Mesothelial cell of epicardium (in vitro differentiated cells): Measurements from ENCODE around the gene SOSTDC1. TPM values are rescaled to one million over a fixed set of nuclear protein-coding genes. Genes with fewer than 3 reads are reported as not detected.
A peak's percentile ranks its signal among the peaks of the same experiment; 100 is the strongest.
"Not testable (repeated sequence)": the region's sequence is repeated elsewhere in the genome, so short reads cannot be mapped to it uniquely, and the experiment has no call there.

Experiments
- DNase-seq, 2 experiments: peaks; one replicate each; pipeline ENCODE4 v3.0.0; 2021; ENCODE audit warnings: low spot score in 2 of 2; ENCODE audit not compliant: unreplicated experiment in 2 of 2
- H3K27ac Mint-ChIP-seq: 2 replicates; pipeline ENCODE4 v1.8.0; 2021; ENCODE audit warnings: mixed read lengths
- H3K27me3 Mint-ChIP-seq: 2 replicates; pipeline ENCODE4 v1.8.0; 2021; ENCODE audit warnings: low read depth, mixed read lengths
- H3K36me3 Mint-ChIP-seq: 2 replicates; pipeline ENCODE4 v1.8.0; 2021; ENCODE audit warnings: mixed read lengths
- H3K4me1 Mint-ChIP-seq: 2 replicates; pipeline ENCODE4 v1.8.0; 2021; ENCODE audit warnings: mixed read lengths
- H3K4me3 Mint-ChIP-seq: 2 replicates; pipeline ENCODE4 v1.8.0; 2021; ENCODE audit warnings: mild to moderate bottlenecking, moderate library complexity, mixed read lengths
- H3K9me3 Mint-ChIP-seq: 2 replicates; pipeline ENCODE4 v1.8.0; 2021; ENCODE audit warnings: mixed read lengths
- CTCF ChIP-seq: fragments of 200-600 bp; sonication (generic); IDR thresholded peaks from one replicate; pipeline ENCODE4 v1.5.0; 2021; ENCODE audit warnings: antibody characterized with exemption; ENCODE audit not compliant: unreplicated experiment
- total RNA-seq: library from RNA; stranded (reverse); gene quantifications from 3 replicates; pipeline ENCODE4 v1.2.1, GENCODE V29; 2021

The SOSTDC1 gene
- total RNA-seq, 1 donor from 2014 or later: 13.0 TPM

GRCh38 chr7:16509829-16510228, 44.3 kb upstream of the SOSTDC1 start:
- DNase-seq: no peak
- H3K9me3 Mint-ChIP-seq: peaks cover 6% of the 10 kb centered on the region
- no peaks in the 10 kb centered on the region for H3K27me3 Mint-ChIP-seq
- peaks cover 6% of the 10 kb centered on the region for H3K4me1 Mint-ChIP-seq
- H3K36me3 Mint-ChIP-seq: no peaks in the 10 kb centered on the region
- TF ChIP-seq CTCF: no peak
- H3K4me3 Mint-ChIP-seq: no peak overlapping the region
- no peak overlapping the region for H3K27ac Mint-ChIP-seq

- not testable (repeated sequence) for H3K4me3 Mint-ChIP-seq, H3K9me3 Mint-ChIP-seq, H3K4me1 Mint-ChIP-seq, H3K27ac Mint-ChIP-seq, H3K27me3 Mint-ChIP-seq, DNase-seq, H3K36me3 Mint-ChIP-seq
Measured at GRCh38 chr7:16506422-16506821, 40.9 kb upstream of the SOSTDC1 start.

- no peak overlapping the region for H3K27ac Mint-ChIP-seq
- no peak for DNase-seq
Measured at GRCh38 chr7:16504019-16504418, 38.5 kb upstream of the SOSTDC1 start.

GRCh38 chr7:16502303-16502702, 36.8 kb upstream of the SOSTDC1 start:
- H3K36me3 Mint-ChIP-seq: no peaks in the 10 kb centered on the region
- no peak overlapping the region for H3K4me3 Mint-ChIP-seq
- H3K27me3 Mint-ChIP-seq: no peaks in the 10 kb centered on the region
- no peak for DNase-seq
- H3K27ac Mint-ChIP-seq: no peak overlapping the region
- H3K9me3 Mint-ChIP-seq: no peaks in the 10 kb centered on the region
- peaks cover 4% of the 10 kb centered on the region for H3K4me1 Mint-ChIP-seq
- no peak for TF ChIP-seq CTCF

More at GRCh38 chr7:16504019-16504418, 38.5 kb upstream of the SOSTDC1 start:
- H3K27me3 Mint-ChIP-seq: no peaks in the 10 kb centered on the region
- H3K9me3 Mint-ChIP-seq: peaks cover 6% of the 10 kb centered on the region
- no peak overlapping the region for H3K4me3 Mint-ChIP-seq
- H3K4me1 Mint-ChIP-seq: no peaks in the 10 kb centered on the region
- H3K36me3 Mint-ChIP-seq: no peaks in the 10 kb centered on the region
- no peak for TF ChIP-seq CTCF

GRCh38 chr7:16498122-16498521, 32.6 kb upstream of the SOSTDC1 start:
- DNase-seq: no peak
- no peak for TF ChIP-seq CTCF
- H3K4me1 Mint-ChIP-seq: peaks cover 19% of the 10 kb centered on the region
- no peak overlapping the region for H3K27ac Mint-ChIP-seq
- no peaks in the 10 kb centered on the region for H3K27me3 Mint-ChIP-seq
- H3K4me3 Mint-ChIP-seq: no peak overlapping the region
- H3K36me3 Mint-ChIP-seq: no peaks in the 10 kb centered on the region
- no peaks in the 10 kb centered on the region for H3K9me3 Mint-ChIP-seq

GRCh38 chr7:16494955-16495719, 29.6 kb upstream of the SOSTDC1 start:
- DNase-seq: no peak
- TF ChIP-seq CTCF: no peak
- peaks cover 31% of the 10 kb centered on the region for H3K4me1 Mint-ChIP-seq
- no peaks in the 10 kb centered on the region for H3K9me3 Mint-ChIP-seq
- peak overlapping the region; percentile 44 for H3K27ac Mint-ChIP-seq
- H3K27me3 Mint-ChIP-seq: no peaks in the 10 kb centered on the region
- H3K4me3 Mint-ChIP-seq: no peak overlapping the region
- no peaks in the 10 kb centered on the region for H3K36me3 Mint-ChIP-seq
